Liver (tissue), 9 donors: ENCODE measurements around the gene TIGD2. TPM values are rescaled to one million over a fixed set of nuclear protein-coding genes. Genes with fewer than 3 reads are reported as not detected.

ENCODE experiments used
- DNase-seq: peaks from one replicate; pipeline ENCODE4 v3.0.0-alpha.2; 2017; ENCODE audit warnings: low spot score
- H3K27ac ChIP-seq, 2 donors: one replicate each; pipeline ENCODE4 v1.7.0; 2013; ENCODE audit warnings: inconsistent platforms in 2 of 2, low read length in 2 of 2, control low read depth in 1 of 2, low read depth in 1 of 2, mild to moderate bottlenecking in 1 of 2
- H3K27me3 ChIP-seq, 4 donors: one replicate each; pipeline versions ENCODE4 v1.6.1 to v1.7.0; 2013; ENCODE audit warnings: low read length in 3 of 4, inconsistent platforms in 1 of 4, mild to moderate bottlenecking in 1 of 4, moderate library complexity in 1 of 4; ENCODE audit not compliant: control insufficient read depth in 4 of 4, insufficient read depth in 4 of 4
- H3K36me3 ChIP-seq, 4 donors: one replicate each; pipeline versions ENCODE4 v1.6.1 to v1.7.0; 2013; ENCODE audit warnings: low read length in 3 of 4, mild to moderate bottlenecking in 3 of 4, low read depth in 1 of 4, moderate library complexity in 1 of 4; ENCODE audit not compliant: control insufficient read depth in 4 of 4, insufficient read depth in 3 of 4
- H3K4me1 ChIP-seq, 4 donors: one replicate each; pipeline versions ENCODE4 v1.6.1 to v1.7.0; 2013; ENCODE audit warnings: low read length in 3 of 4, mild to moderate bottlenecking in 3 of 4, moderate library complexity in 1 of 4; ENCODE audit not compliant: control insufficient read depth in 4 of 4, insufficient read depth in 4 of 4
- H3K4me3 ChIP-seq, 3 donors: one replicate each; pipeline versions ENCODE4 v1.6.1 to v1.7.0; 2013; ENCODE audit warnings: low read length in 3 of 3, control low read depth in 1 of 3, low read depth in 1 of 3, mild to moderate bottlenecking in 1 of 3
- H3K9ac ChIP-seq, 2 donors: one replicate each; pipeline ENCODE4 v1.7.0; 2013; ENCODE audit warnings: low read length in 2 of 2, mild to moderate bottlenecking in 2 of 2, moderate library complexity in 2 of 2, control low read depth in 1 of 2, low read depth in 1 of 2
- H3K9me3 ChIP-seq, 4 donors: one replicate each; pipeline versions ENCODE4 v1.6.1 to v1.7.0; 2013; ENCODE audit warnings: low read length in 3 of 4; ENCODE audit not compliant: control insufficient read depth in 4 of 4
- ATF3 ChIP-seq: IDR thresholded peaks from 2 replicates; pipeline ENCODE4 v1.6.1; 2016; ENCODE audit warnings: antibody characterized with exemption
- EGR1 ChIP-seq, 2 donors: IDR thresholded peaks; 2 replicates each; pipeline ENCODE4 v1.6.1; 2016 to 2018; ENCODE audit warnings: antibody characterized with exemption in 2 of 2, low read depth in 2 of 2
- FOXA1 ChIP-seq: IDR thresholded peaks from 2 replicates; pipeline ENCODE4 v1.6.1; 2016; ENCODE audit warnings: antibody characterized with exemption
- GABPA ChIP-seq, 2 donors: IDR thresholded peaks in 1 of 2; conservative IDR thresholded peaks in 1 of 2; 2 replicates each; pipeline ENCODE4 v1.6.1; 2016; ENCODE audit warnings: antibody characterized with exemption in 2 of 2, mild to moderate bottlenecking in 1 of 2, moderate library complexity in 1 of 2
- HNF4A ChIP-seq, 2 donors: conservative IDR thresholded peaks; 2 replicates each; pipeline ENCODE4 v1.6.1; 2016; ENCODE audit warnings: antibody characterized with exemption in 2 of 2, mild to moderate bottlenecking in 2 of 2
- HNF4G ChIP-seq: IDR thresholded peaks from 2 replicates; pipeline ENCODE4 v1.6.1; 2016; ENCODE audit warnings: antibody characterized with exemption
- JUND ChIP-seq, 2 donors: IDR thresholded peaks; 2 replicates each; pipeline ENCODE4 v1.6.1; 2016; ENCODE audit warnings: antibody characterized with exemption in 2 of 2
- NR2F2 ChIP-seq: IDR thresholded peaks from 2 replicates; pipeline ENCODE4 v1.6.1; 2016; ENCODE audit warnings: antibody characterized with exemption
- RAD21 ChIP-seq, 2 donors: IDR thresholded peaks; 2 replicates each; pipeline ENCODE4 v1.6.1; 2016; ENCODE audit warnings: antibody characterized with exemption in 2 of 2, mild to moderate bottlenecking in 2 of 2
- REST ChIP-seq: IDR thresholded peaks from 2 replicates; pipeline ENCODE4 v1.6.1; 2016; ENCODE audit warnings: antibody characterized with exemption, mild to moderate bottlenecking
- RXRA ChIP-seq, 2 donors: IDR thresholded peaks; 2 replicates each; pipeline ENCODE4 v1.6.1; 2017 to 2018; ENCODE audit warnings: antibody characterized with exemption in 2 of 2, mild to moderate bottlenecking in 1 of 2
- SP1 ChIP-seq: IDR thresholded peaks from 2 replicates; pipeline ENCODE4 v1.6.1; 2018; ENCODE audit warnings: antibody characterized with exemption, mild to moderate bottlenecking
- TAF1 ChIP-seq: conservative IDR thresholded peaks from 2 replicates; pipeline ENCODE4 v1.6.1; 2016; ENCODE audit warnings: antibody characterized with exemption, mild to moderate bottlenecking
- YY1 ChIP-seq: IDR thresholded peaks from 2 replicates; pipeline ENCODE4 v1.6.1; 2016; ENCODE audit warnings: antibody characterized with exemption, mild to moderate bottlenecking
- WGBS: extraction: QIAGEN DNeasy Blood & Tissue Kit; methylation state at CpG from one replicate; pipeline ENCODE4 v1.1.7; 2013; 5-methylcytosine and 5-hydroxymethylcytosine counted together
- polyA plus RNA-seq, 2 donors: library from polyadenylated mRNA; stranded (reverse) in 1 of 2; unstranded in 1 of 2; fragments of 200-250 nt in 1 of 2; fragments of >200 nt in 1 of 2; fragmentation: Nextera tagmentation in 1 of 2; extraction: Ambion mirVana in 1 of 2; gene quantifications; one replicate each; pipeline versions ENCODE4 v1.2.1 to v1.2.3, GENCODE V29; 2013 to 2015
- total RNA-seq, 2 donors: library from RNA; depleted of rRNA; stranded (reverse); fragments of >200 nt; gene quantifications; one replicate each; pipeline ENCODE4 v1.2.3, GENCODE V29; 2014
- TF ChIP-seq, protein P1 (sequence below): IDR thresholded peaks from 2 replicates; pipeline ENCODE4 v1.6.1; 2016; ENCODE audit warnings: antibody characterized with exemption
- TF ChIP-seq, protein P2 (sequence below): IDR thresholded peaks from 2 replicates; pipeline ENCODE4 v1.6.1; 2016; ENCODE audit warnings: antibody characterized with exemption
- TF ChIP-seq, protein P3 (sequence below): fragments of 150-350 bp; IDR thresholded peaks from 2 replicates; pipeline ENCODE4 v1.5.1; 2017; ENCODE audit warnings: improper control_type of control experiment, low read depth, low read length; ENCODE audit not compliant: missing input control
- donor health status: healthy.
- donor health status: healthy.
- donor health status: healthy.
- donor health status: healthy.
- donor health status: healthy.

Gene TIGD2
- total and polyA plus RNA-seq, 4 donors, result 6.4 to 21.7 (median 9.8) TPM

DNA sequence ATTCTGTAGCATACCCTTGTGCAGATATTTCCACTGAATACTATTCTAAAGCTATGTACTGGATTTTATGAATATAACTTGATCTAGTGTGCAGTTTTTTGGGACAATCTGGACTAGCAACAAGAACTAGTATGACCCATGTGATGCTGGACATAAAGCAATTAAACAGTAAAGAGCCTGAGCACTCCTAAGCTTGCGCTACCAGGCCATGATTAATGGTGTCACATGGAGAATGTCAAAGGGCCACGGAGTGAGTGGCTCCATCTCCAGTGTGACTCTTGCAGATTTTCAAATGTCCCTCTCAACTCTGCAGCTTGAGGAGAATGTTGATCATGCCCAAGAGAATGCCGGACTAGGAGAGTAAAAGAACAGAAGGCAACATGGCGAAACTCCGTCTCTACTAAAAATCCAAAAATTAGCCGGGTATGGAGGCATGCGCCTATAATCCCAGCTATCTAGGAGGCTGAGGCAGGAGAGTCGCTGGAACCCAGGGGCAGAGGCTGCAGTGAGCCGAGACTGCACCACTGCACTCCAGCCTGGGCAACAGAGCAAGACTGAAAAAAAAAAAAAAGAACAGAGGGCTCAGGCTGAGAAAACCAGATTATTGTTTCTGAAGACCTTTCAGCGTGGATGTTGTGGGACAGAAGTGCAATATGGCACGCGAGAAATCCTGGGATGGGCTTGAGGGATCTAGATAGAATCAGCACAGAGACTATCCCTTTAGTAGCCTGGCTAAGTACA lies 45.0 kb downstream of the TIGD2 start:
- H3K9me3 ChIP-seq, result no peaks in the 10 kb centered on the region
- no peak overlapping the region for H3K4me3 ChIP-seq
- no peak overlapping the region for H3K9ac ChIP-seq
- no peaks in the 10 kb centered on the region for H3K4me1 ChIP-seq
- no peak for TF ChIP-seq NR2F2
- no peak for TF ChIP-seq FOXA1
- no peak for TF ChIP-seq YY1
- TF ChIP-seq, protein P1, sequence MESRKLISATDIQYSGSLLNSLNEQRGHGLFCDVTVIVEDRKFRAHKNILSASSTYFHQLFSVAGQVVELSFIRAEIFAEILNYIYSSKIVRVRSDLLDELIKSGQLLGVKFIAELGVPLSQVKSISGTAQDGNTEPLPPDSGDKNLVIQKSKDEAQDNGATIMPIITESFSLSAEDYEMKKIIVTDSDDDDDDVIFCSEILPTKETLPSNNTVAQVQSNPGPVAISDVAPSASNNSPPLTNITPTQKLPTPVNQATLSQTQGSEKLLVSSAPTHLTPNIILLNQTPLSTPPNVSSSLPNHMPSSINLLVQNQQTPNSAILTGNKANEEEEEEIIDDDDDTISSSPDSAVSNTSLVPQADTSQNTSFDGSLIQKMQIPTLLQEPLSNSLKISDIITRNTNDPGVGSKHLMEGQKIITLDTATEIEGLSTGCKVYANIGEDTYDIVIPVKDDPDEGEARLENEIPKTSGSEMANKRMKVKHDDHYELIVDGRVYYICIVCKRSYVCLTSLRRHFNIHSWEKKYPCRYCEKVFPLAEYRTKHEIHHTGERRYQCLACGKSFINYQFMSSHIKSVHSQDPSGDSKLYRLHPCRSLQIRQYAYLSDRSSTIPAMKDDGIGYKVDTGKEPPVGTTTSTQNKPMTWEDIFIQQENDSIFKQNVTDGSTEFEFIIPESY, result no peak
- no peak for TF ChIP-seq RXRA (IDR thresholded peaks at IDR 0.05)
- TF ChIP-seq, protein P2, sequence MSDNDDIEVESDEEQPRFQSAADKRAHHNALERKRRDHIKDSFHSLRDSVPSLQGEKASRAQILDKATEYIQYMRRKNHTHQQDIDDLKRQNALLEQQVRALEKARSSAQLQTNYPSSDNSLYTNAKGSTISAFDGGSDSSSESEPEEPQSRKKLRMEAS, result no peak
- no peak for TF ChIP-seq JUND (IDR thresholded peaks at IDR 0.05)
- no peak for TF ChIP-seq GABPA (IDR thresholded peaks at IDR 0.05 in 1 of 2, conservative IDR thresholded peaks at IDR 0.05 in 1 of 2)
- TF ChIP-seq, protein P3, sequence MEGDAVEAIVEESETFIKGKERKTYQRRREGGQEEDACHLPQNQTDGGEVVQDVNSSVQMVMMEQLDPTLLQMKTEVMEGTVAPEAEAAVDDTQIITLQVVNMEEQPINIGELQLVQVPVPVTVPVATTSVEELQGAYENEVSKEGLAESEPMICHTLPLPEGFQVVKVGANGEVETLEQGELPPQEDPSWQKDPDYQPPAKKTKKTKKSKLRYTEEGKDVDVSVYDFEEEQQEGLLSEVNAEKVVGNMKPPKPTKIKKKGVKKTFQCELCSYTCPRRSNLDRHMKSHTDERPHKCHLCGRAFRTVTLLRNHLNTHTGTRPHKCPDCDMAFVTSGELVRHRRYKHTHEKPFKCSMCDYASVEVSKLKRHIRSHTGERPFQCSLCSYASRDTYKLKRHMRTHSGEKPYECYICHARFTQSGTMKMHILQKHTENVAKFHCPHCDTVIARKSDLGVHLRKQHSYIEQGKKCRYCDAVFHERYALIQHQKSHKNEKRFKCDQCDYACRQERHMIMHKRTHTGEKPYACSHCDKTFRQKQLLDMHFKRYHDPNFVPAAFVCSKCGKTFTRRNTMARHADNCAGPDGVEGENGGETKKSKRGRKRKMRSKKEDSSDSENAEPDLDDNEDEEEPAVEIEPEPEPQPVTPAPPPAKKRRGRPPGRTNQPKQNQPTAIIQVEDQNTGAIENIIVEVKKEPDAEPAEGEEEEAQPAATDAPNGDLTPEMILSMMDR, result no peak
- TF ChIP-seq HNF4G, result no peak
- TF ChIP-seq HNF4A (conservative IDR thresholded peaks at IDR 0.05), result no peak
- TF ChIP-seq TAF1, result no peak
- TF ChIP-seq EGR1 (IDR thresholded peaks at IDR 0.05; ENCODE audit: low read depth in 2 of 2), result no peak
- no peak for TF ChIP-seq SP1
- no peak for TF ChIP-seq REST
- TF ChIP-seq ATF3, result no peak
- TF ChIP-seq RAD21 (IDR thresholded peaks at IDR 0.05), result no peak
- 91% methylated on average over 12 of the region's 12 CpGs for WGBS
- DNase-seq, result no peak
- no peak overlapping the region for H3K27ac ChIP-seq
- no peaks in the 10 kb centered on the region for H3K36me3 ChIP-seq
- no peaks in the 10 kb centered on the region for H3K27me3 ChIP-seq
